Muscle of leg (tissue), 11 donors: ENCODE measurements around the gene CETP. TPM values are rescaled to one million over a fixed set of nuclear protein-coding genes. Genes with fewer than 3 reads are reported as not detected.
"Not testable (repeated sequence)": the region's sequence is repeated elsewhere in the genome, so short reads cannot be mapped to it uniquely, and the experiment has no call there.

Experiments used
- DNase-seq: peaks from one replicate; pipeline ENCODE4 v3.0.0; 2013
- H3K27ac ChIP-seq: one replicate; pipeline ENCODE4 v1.5.1; 2013; ENCODE audit warnings: mild to moderate bottlenecking, low read length, control low read depth
- H3K27me3 ChIP-seq: one replicate; pipeline ENCODE4 v1.6.1; 2013; ENCODE audit warnings: low read length; ENCODE audit not compliant: control insufficient read depth, insufficient read depth
- H3K36me3 ChIP-seq: one replicate; pipeline ENCODE4 v1.6.1; 2013; ENCODE audit warnings: low read length; ENCODE audit not compliant: control insufficient read depth, insufficient read depth
- H3K4me1 ChIP-seq: one replicate; pipeline ENCODE4 v1.6.1; 2013; ENCODE audit warnings: low read length; ENCODE audit not compliant: control insufficient read depth, insufficient read depth
- H3K4me3 ChIP-seq: one replicate; pipeline ENCODE4 v1.5.1; 2013; ENCODE audit warnings: low read length, control low read depth
- H3K9me3 ChIP-seq: replicated peaks from 2 replicates; pipeline ENCODE4 v1.6.1; 2013; ENCODE audit warnings: low read depth, low read length; ENCODE audit not compliant: control insufficient read depth
- WGBS: methylation state at CpG from one replicate; pipeline ENCODE4 v1.1.5; 2013; ENCODE audit warnings: missing lambda C conversion rate; ENCODE audit not compliant: insufficient coverage; 5-methylcytosine and 5-hydroxymethylcytosine counted together
- polyA plus RNA-seq, 8 donors: library from polyadenylated mRNA; unstranded; fragments of 120-200 nt; gene quantifications; one replicate each; pipeline versions ENCODE4 v1.2.1 to v1.2.3, GENCODE V29; 2013; ENCODE audit warnings: inconsistent platforms in 1 of 8, low replicate concordance in 1 of 8; ENCODE audit not compliant: insufficient read length in 8 of 8, insufficient read depth in 1 of 8
- total RNA-seq: library from RNA; stranded (reverse); fragments of 120-200 nt; gene quantifications from one replicate; pipeline ENCODE4 v1.2.4, GENCODE V29; 2013

The CETP gene
- total and polyA plus RNA-seq, 9 donors, result 4.7 to 9.6 (median 6.4) TPM

DNA sequence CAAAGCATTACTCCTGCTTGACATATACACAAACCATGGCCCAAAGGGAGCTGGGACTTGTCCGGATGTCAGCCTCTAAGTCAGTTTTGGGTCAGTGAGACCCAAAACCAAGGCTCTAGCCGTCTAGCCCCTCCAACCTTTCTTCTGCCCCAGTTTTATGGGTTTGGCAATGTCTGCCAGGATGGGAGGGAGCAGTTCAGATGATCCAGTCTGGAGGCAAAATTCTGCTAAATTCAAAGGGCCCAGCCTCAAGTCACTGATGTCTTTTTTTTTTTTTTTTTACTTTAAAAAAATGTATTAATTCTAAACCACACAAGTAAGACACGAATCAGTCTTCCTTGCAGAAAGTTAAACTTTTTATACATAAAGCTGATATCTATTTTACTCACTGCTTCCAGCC lies 36.2 kb downstream of the CETP start:
- no peak for DNase-seq
- Histone ChIP-seq H3K9me3 (no peaks in the 10 kb centered on the region), H3K36me3 (no peaks in the 10 kb centered on the region), H3K27ac (no peak overlapping the region), H3K27me3 (no peaks in the 10 kb centered on the region), H3K4me1 (peaks cover 11% of the 10 kb centered on the region), H3K4me3 (no peak overlapping the region)
- no CpG with 5 or more reads among the region's 3 CpGs for WGBS

DNA sequence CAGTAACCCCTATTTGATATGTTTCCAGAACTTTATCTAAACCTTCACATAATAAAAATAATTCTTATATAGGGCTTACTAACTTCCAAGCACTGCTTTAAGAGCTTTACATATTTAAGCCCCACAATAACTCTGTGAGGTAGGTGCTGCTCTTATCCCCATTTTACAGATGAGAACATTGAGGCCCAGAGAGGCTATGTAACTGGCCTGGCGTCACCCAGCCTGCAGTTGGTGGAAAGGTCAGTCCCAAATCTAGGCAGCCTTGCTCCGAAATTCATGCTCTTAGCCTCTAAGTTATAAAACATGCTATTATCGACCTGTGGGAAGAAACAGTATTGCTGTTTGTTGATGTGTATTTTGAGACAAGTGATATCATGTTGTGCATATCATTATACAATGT lies 36.6 kb downstream of the CETP start:
- H3K4me1 ChIP-seq, result peaks cover 11% of the 10 kb centered on the region
- 100% methylated on average over 1 of the region's 3 CpGs for WGBS

DNA sequence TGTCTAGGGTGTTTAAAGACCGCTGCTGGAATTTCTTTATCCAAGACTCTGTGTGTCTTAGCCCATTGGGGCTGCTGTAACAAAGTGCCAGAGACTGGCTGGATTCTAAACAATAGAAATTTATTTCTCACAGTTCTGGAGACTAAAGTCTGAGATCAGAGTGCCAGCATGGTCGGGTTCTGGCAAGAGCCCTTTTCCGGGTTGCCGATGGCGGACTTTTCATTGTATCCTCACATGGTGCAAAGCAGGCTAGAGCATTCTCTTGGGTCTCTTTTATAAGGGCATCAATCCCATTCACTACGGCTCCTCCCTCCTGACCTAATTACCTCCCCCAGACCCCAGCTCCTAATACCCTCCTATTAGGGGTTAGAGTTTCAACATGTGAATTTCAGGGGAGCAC lies 37.1 kb downstream of the CETP start:
- Histone ChIP-seq H3K36me3 (no peaks in the 10 kb centered on the region), H3K27ac (no peak overlapping the region)
- no peak for DNase-seq

More for the DNA sequence above, 36.6 kb downstream of the CETP start:
- no peaks in the 10 kb centered on the region for H3K9me3 ChIP-seq
- H3K4me3 ChIP-seq, result no peak overlapping the region
- H3K27ac ChIP-seq, result no peak overlapping the region
- DNase-seq, result no peak
- no peaks in the 10 kb centered on the region for H3K36me3 ChIP-seq
- H3K27me3 ChIP-seq, result no peaks in the 10 kb centered on the region

DNA sequence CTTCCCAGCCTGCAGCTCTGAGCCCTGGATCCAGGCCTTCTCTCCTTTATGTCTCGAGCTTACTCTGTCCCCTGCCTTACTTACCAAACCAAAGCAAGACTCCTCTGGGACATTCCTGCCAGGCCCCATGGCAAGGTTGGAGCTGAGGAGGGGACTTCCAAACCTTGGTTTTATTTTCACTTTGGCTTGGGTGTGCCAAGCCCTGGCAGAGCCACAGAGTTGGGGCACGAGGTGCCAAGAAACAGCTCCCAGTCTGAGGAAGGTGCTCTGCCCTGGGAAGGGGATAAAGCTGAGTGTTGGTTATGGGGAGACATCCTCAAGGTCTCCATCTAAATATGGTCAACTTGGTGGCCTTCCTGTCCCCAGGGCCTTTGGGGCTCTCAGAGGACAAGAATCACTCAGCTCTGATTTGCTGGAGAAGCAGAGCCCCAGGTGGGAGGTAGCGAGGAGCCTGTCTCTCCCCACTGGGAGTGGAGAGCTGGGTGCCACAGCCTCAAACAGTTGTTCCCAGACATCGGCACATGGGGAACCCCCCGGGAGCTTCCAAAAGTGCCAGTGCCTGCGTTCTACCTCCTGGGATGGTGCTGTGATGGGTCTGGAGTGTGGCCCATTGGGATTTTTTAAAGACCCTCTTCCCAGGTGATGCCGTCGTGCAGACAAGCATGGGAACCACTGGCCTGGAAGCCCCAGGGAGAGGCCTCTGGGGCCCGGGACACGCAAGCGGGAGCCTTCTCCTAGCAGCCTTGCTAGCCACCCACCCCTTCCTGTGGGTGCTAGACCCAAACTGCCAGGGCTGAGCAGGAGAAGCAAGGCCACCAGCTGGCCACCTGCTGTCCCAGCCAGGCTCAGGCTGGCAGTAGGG lies 37.9 kb downstream of the CETP start:
- Histone ChIP-seq H3K27me3 (no peaks in the 10 kb centered on the region), H3K4me3 (no peak overlapping the region), H3K4me1 (peaks cover 11% of the 10 kb centered on the region), H3K36me3 (peaks cover 3% of the 10 kb centered on the region), H3K27ac (no peak overlapping the region), H3K9me3 (no peaks in the 10 kb centered on the region)
- DNase-seq, result no peak
- WGBS, result 80% methylated on average over 6 of the region's 11 CpGs

More for the DNA sequence above, 37.1 kb downstream of the CETP start:
- WGBS, result 82% methylated on average over 3 of the region's 6 CpGs
- Histone ChIP-seq H3K27me3 (no peaks in the 10 kb centered on the region), H3K4me1 (peaks cover 11% of the 10 kb centered on the region), H3K9me3 (no peaks in the 10 kb centered on the region), H3K4me3 (no peak overlapping the region)

DNA sequence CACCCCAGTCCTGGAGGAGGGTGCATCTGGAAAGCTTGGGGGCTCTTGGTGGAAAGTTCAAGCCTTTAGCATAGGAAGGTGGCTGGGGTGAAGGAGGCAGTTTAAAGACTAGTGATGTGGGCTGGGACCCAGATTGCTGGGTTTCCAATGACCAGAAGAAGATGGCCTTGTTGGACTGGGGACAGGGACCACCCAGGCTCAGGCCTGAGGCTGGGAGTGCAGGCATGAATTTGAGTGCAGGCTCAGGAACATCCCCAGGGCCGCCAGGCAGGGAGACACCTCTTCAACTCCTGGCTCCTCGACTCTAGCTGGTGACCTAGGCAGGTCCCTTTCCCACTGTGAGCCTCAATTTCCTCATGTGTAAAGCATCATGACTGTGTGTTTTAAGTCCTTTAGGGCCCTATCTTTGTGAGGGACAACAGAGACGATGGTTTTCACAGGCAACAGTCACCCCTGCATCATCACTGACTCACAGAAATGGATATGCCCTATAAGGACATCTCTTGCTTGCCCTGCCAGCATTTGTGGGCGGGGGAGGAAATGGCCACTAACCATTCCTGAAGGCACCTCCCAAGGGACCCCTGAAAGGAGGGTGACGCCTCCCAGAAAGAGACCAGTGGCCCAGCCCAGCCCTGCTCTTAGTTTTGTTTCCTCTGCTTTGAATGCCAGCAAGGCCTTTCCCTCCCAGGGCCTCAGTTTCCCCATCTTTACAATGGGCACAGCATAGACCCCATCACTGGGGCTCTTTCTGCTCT lies 38.7 kb downstream of the CETP start:
- WGBS, result 79% methylated on average over 3 of the region's 5 CpGs
- H3K4me3 ChIP-seq, result no peak overlapping the region

DNA sequence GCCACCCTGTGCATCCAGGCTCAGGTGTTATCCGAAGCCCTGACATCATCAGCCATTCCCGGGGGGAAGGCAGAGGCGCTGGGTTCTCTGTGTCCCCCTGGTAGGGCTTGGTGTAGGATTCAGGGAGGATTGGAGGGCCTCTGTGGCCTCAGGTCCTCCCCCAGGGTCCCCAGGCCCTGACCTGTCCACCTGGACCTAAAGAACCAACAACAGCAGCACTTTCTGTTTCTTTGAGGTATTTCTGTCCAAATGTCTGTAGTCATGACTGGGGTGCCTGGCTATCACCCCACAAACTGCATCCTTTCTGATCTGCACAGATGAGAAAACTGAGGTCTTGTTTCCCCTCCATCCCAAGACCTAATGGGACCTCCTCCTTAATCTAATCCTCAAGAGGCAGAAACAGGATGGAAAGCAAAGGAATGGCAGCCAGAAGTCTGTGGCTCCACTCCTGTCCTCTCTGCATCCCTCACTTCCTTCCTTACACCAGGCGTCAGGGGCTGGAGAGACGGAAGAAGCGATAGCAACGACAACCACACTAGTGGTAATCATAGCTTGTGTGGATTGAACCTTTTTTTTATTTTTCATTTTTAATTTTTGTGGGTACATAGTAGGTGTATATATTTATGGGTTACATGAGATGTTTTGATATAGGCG lies 39.4 kb downstream of the CETP start:
- Histone ChIP-seq H3K4me1 (peaks cover 11% of the 10 kb centered on the region), H3K4me3 (no peak overlapping the region), H3K9me3 (no peaks in the 10 kb centered on the region), H3K36me3 (peaks cover 3% of the 10 kb centered on the region), H3K27me3 (no peaks in the 10 kb centered on the region), H3K27ac (no peak overlapping the region)
- no CpG with 5 or more reads among the region's 8 CpGs for WGBS
- no peak for DNase-seq

More for the DNA sequence above, 38.7 kb downstream of the CETP start:
- Histone ChIP-seq H3K4me1 (peaks cover 11% of the 10 kb centered on the region), H3K36me3 (peaks cover 3% of the 10 kb centered on the region), H3K27ac (peak overlapping the region; percentile 44), H3K9me3 (no peaks in the 10 kb centered on the region), H3K27me3 (no peaks in the 10 kb centered on the region)
- no peak for DNase-seq

DNA sequence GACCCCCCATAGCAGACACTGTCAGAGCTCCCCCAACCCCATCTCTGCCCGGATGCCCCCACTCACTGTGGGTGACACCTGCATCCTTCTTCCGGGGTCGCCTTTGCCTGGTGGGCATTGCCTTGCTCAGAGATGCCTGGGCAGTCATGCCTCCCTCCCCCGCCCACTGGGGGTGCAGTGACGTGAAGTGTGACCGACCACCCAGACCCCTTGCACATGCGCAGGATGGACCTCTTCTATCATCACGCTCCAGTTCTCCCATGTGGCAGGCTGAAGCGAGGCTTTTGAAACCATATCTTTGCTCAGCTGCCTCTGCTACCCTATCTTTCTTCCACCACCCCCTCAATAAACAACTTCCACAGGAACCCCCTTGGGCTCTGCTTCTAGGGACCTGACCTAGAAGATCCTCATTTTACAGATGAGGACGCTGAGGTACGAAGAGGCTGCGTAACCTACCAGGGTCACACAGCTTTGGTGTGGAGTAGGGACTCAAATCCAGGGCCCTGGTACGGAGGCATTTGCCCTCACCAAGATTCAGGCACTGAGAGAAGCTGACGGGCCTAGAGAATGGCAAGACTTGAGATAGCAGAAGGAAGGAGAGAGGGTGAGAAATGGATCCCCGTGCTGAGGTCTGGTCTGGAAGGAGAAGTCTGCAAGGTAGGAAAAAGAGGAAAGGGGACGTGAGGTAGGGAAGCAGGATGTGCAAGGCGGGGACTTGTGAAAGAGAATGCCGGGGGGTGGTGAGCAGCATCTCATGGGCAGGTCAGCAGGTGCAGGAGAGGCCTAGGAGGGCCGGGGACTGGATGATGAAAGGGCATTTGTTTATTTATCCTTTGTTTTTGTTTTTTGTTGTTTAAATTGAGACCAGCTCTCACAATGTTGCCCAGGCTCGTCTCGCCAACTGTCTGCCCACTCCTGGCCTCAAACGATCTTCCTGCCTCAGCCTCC lies 42.0 kb downstream of the CETP start:
- H3K27ac ChIP-seq, result no peak overlapping the region
- 83% methylated on average over 19 of the region's 22 CpGs for WGBS
- H3K9me3 ChIP-seq, result no peaks in the 10 kb centered on the region
- peaks cover 3% of the 10 kb centered on the region for H3K36me3 ChIP-seq
- no peaks in the 10 kb centered on the region for H3K27me3 ChIP-seq
- peaks cover 11% of the 10 kb centered on the region for H3K4me1 ChIP-seq
- no peak overlapping the region for H3K4me3 ChIP-seq
- no peak for DNase-seq

DNA sequence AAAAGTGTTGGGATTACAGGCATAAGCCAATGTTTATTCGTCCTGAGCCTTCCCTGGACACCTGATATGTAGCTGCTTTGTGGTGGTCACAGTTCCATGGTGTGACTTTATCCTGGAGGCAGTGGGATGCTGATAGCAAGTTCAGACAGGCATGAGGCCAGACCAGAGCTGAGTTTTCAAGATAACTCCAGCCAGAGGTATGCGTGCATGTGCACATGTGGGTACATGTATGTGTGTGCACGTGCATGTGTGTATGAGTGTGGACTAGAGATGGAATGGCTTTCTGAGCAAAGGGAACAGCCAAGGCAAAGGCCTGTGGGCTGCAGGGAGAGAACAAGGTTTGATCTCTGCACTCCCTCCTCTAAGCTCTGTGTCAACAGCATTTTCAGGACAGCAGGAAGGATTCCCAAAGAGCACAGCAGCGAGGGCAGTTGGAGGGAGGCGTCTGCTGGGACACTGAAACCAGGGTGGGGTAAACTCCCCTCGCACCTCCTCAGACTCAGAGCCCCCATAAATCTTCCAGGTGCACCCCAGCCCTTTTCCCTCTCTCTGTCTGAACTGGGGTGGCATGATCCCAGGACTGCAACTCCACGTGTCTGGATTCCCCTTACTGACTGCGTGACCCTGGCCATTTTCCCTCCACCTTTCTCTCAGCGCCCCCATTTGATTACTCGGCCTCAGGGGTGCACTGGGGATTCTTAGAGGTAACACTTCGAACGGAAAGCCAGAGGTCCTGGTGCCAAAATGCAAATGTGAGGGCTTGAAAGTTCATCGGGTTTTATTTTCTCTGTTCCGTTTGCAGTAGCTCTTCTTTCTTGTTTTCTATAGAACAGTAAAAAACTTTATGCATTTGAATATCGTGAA lies 42.9 kb downstream of the CETP start:
- no peak for DNase-seq
- no peaks in the 10 kb centered on the region for H3K9me3 ChIP-seq
- no peak overlapping the region for H3K4me3 ChIP-seq
- no peaks in the 10 kb centered on the region for H3K27me3 ChIP-seq
- peaks cover 9% of the 10 kb centered on the region for H3K4me1 ChIP-seq
- H3K36me3 ChIP-seq, result peaks cover 3% of the 10 kb centered on the region
- no peak overlapping the region for H3K27ac ChIP-seq
- 38% methylated on average over 6 of the region's 15 CpGs for WGBS

DNA sequence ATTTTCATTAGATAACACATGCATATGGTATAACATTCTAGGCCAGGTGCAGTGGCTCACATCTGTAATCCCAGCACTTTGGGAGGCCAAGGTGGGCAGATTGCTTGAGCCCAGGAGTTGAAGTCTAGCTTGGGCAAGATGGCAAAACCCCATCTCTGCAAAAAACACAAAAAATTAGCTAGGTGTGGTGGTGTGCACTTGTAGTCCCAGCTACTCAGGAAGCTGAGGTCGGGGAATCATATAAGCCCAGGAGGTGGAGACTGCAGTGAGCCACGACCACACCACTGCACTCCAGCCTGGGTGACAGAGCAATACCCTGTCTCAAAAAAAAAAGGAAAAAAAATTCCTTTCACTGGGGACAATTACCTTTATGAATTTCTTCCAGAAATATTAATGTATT lies 43.8 kb downstream of the CETP start:
- not testable (repeated sequence) for H3K4me1 ChIP-seq, H3K4me3 ChIP-seq, DNase-seq, H3K27ac ChIP-seq, H3K9me3 ChIP-seq, H3K27me3 ChIP-seq, H3K36me3 ChIP-seq
- WGBS, result no CpG with 5 or more reads among the region's 2 CpGs
